IPS DF 6.9 (cell line): Measurements from ENCODE around the gene ADCK1.
"Not testable (repeated sequence)": the region's sequence is repeated elsewhere in the genome, so short reads cannot be mapped to it uniquely, and the experiment has no call there.

Experiments
- DNase-seq: peaks from one replicate; pipeline ENCODE4 v3.0.0-alpha.2; 2013; ENCODE audit warnings: low read depth, low spot score
- H3K27ac ChIP-seq: one replicate; pipeline ENCODE4 v1.5.1; 2013; ENCODE audit warnings: low read length, control low read depth
- H3K27me3 ChIP-seq: 2 replicates; pipeline ENCODE4 v1.6.1; 2013; ENCODE audit warnings: mild to moderate bottlenecking, low read length; ENCODE audit not compliant: control insufficient read depth, insufficient read depth
- H3K36me3 ChIP-seq: 2 replicates; pipeline ENCODE4 v1.6.1; 2013; ENCODE audit warnings: low read length; ENCODE audit not compliant: control insufficient read depth, insufficient read depth
- H3K4me1 ChIP-seq: 2 replicates; pipeline ENCODE4 v1.6.1; 2013; ENCODE audit warnings: low read length; ENCODE audit not compliant: control insufficient read depth, insufficient read depth
- H3K4me3 ChIP-seq: 2 replicates; pipeline ENCODE4 v1.5.1; 2013; ENCODE audit warnings: mild to moderate bottlenecking, low read length
- H3K9me3 ChIP-seq: 2 replicates; pipeline ENCODE4 v1.6.1; 2013; ENCODE audit warnings: low read length, inconsistent platforms; ENCODE audit not compliant: control insufficient read depth, insufficient read depth
- WGBS: extraction: QIAGEN DNeasy Blood & Tissue Kit; methylation state at CpG from one replicate; pipeline ENCODE4 v1.1.7; 2013; ENCODE audit warnings: mixed read lengths, missing lambda C conversion rate; ENCODE audit not compliant: insufficient read length, insufficient coverage; 5-methylcytosine and 5-hydroxymethylcytosine counted together

ADCK1 gene

GRCh38 chr14:77809011-77809410, 9.1 kb downstream of the ADCK1 start:
- no peak for DNase-seq
- Histone ChIP-seq H3K27ac (no peak overlapping the region), H3K27me3 (no peaks in the 10 kb centered on the region), H3K4me1 (no peaks in the 10 kb centered on the region), H3K36me3 (no peaks in the 10 kb centered on the region), H3K9me3 (no peaks in the 10 kb centered on the region), H3K4me3 (no peak overlapping the region)
- no CpG with 5 or more reads among the region's 1 CpG for WGBS

GRCh38 chr14:77812028-77812427, 12.1 kb downstream of the ADCK1 start:
- H3K4me1 ChIP-seq: no peaks in the 10 kb centered on the region
- no peak overlapping the region for H3K4me3 ChIP-seq
- H3K27ac ChIP-seq: no peak overlapping the region
- no peak for DNase-seq
- H3K9me3 ChIP-seq: no peaks in the 10 kb centered on the region
- H3K27me3 ChIP-seq: no peaks in the 10 kb centered on the region
- WGBS: no CpG with 5 or more reads among the region's 2 CpGs
- H3K36me3 ChIP-seq: no peaks in the 10 kb centered on the region

- not testable (repeated sequence) for H3K4me3 ChIP-seq, DNase-seq, H3K27ac ChIP-seq, H3K9me3 ChIP-seq, H3K4me1 ChIP-seq, H3K27me3 ChIP-seq, H3K36me3 ChIP-seq
- no CpG with 5 or more reads among the region's 6 CpGs for WGBS
Measured at GRCh38 chr14:77812682-77813081, 12.8 kb downstream of the ADCK1 start.

- no peaks in the 10 kb centered on the region for H3K36me3 ChIP-seq
- H3K4me3 ChIP-seq: no peak overlapping the region
- no CpG with 5 or more reads among the region's 5 CpGs for WGBS
- no peak for DNase-seq
- no peak overlapping the region for H3K27ac ChIP-seq
- no peaks in the 10 kb centered on the region for H3K27me3 ChIP-seq
- H3K9me3 ChIP-seq: no peaks in the 10 kb centered on the region
- H3K4me1 ChIP-seq: no peaks in the 10 kb centered on the region
Measured at GRCh38 chr14:77822307-77822706, 22.4 kb downstream of the ADCK1 start.

GRCh38 chr14:77822741-77823140, 22.8 kb downstream of the ADCK1 start:
- H3K9me3 ChIP-seq: no peaks in the 10 kb centered on the region
- no peaks in the 10 kb centered on the region for H3K36me3 ChIP-seq
- H3K4me3 ChIP-seq: no peak overlapping the region
- no peaks in the 10 kb centered on the region for H3K27me3 ChIP-seq
- no CpG with 5 or more reads among the region's 3 CpGs for WGBS
- DNase-seq: no peak
- no peak overlapping the region for H3K27ac ChIP-seq
- no peaks in the 10 kb centered on the region for H3K4me1 ChIP-seq

GRCh38 chr14:77823378-77823777, 23.5 kb downstream of the ADCK1 start:
- H3K4me3 ChIP-seq: no peak overlapping the region
- H3K4me1 ChIP-seq: no peaks in the 10 kb centered on the region
- H3K27ac ChIP-seq: no peak overlapping the region
- no peaks in the 10 kb centered on the region for H3K27me3 ChIP-seq
- DNase-seq: no peak
- no CpG with 5 or more reads among the region's 3 CpGs for WGBS
- no peaks in the 10 kb centered on the region for H3K36me3 ChIP-seq
- no peaks in the 10 kb centered on the region for H3K9me3 ChIP-seq

- no CpG with 5 or more reads among the region's 16 CpGs for WGBS
- H3K4me3 ChIP-seq: no peak overlapping the region
- H3K4me1 ChIP-seq: no peaks in the 10 kb centered on the region
- DNase-seq: no peak
- H3K36me3 ChIP-seq: no peaks in the 10 kb centered on the region
- H3K27me3 ChIP-seq: no peaks in the 10 kb centered on the region
- H3K27ac ChIP-seq: no peak overlapping the region
- no peaks in the 10 kb centered on the region for H3K9me3 ChIP-seq
Measured at GRCh38 chr14:77825895-77826519, 26.1 kb downstream of the ADCK1 start.

GRCh38 chr14:77830692-77831091, 30.8 kb downstream of the ADCK1 start:
- H3K4me1 ChIP-seq: no peaks in the 10 kb centered on the region
- WGBS: no CpG with 5 or more reads among the region's 2 CpGs

GRCh38 chr14:77832297-77832696, 32.4 kb downstream of the ADCK1 start:
- H3K9me3 ChIP-seq: no peaks in the 10 kb centered on the region
- no peaks in the 10 kb centered on the region for H3K36me3 ChIP-seq
- no peak overlapping the region for H3K27ac ChIP-seq
- no CpG with 5 or more reads among the region's 3 CpGs for WGBS
- no peaks in the 10 kb centered on the region for H3K27me3 ChIP-seq
- H3K4me3 ChIP-seq: no peak overlapping the region
- DNase-seq: no peak
- H3K4me1 ChIP-seq: no peaks in the 10 kb centered on the region

More at GRCh38 chr14:77830692-77831091, 30.8 kb downstream of the ADCK1 start:
- no peaks in the 10 kb centered on the region for H3K27me3 ChIP-seq
- no peaks in the 10 kb centered on the region for H3K36me3 ChIP-seq
- no peak overlapping the region for H3K4me3 ChIP-seq
- H3K27ac ChIP-seq: no peak overlapping the region
- H3K9me3 ChIP-seq: no peaks in the 10 kb centered on the region
- no peak for DNase-seq

GRCh38 chr14:77837926-77838325, 38.0 kb downstream of the ADCK1 start:
- Histone ChIP-seq H3K36me3 (no peaks in the 10 kb centered on the region), H3K9me3 (no peaks in the 10 kb centered on the region), H3K4me3 (no peak overlapping the region), H3K4me1 (0 out of 2 replicates have a peak, but pooled peaks cover 1% of the 10 kb centered on the region), H3K27ac (no peak overlapping the region), H3K27me3 (no peaks in the 10 kb centered on the region)
- no CpG with 5 or more reads among the region's 7 CpGs for WGBS
- no peak for DNase-seq

GRCh38 chr14:77838831-77839511, 39.1 kb downstream of the ADCK1 start:
- H3K4me1 ChIP-seq: 0 out of 2 replicates have a peak, but pooled peaks cover 1% of the 10 kb centered on the region
- no peaks in the 10 kb centered on the region for H3K36me3 ChIP-seq
- H3K9me3 ChIP-seq: no peaks in the 10 kb centered on the region
- DNase-seq: no peak
- H3K27me3 ChIP-seq: no peaks in the 10 kb centered on the region
- H3K4me3 ChIP-seq: no peak overlapping the region; the same call in 1 of the 2 replicates
- H3K27ac ChIP-seq: no peak overlapping the region
- no CpG with 5 or more reads among the region's 8 CpGs for WGBS
